HCT116 (cell line): ENCODE measurements around the gene MORF4L2. TPM values are rescaled to one million over a fixed set of nuclear protein-coding genes. Genes with fewer than 3 reads are reported as not detected.

ENCODE experiments used
- ATAC-seq: fragments of 200-7000 bp; cut with Tn5 transposase; 2 replicates; pipeline ENCODE4 v1.9.1; 2020; ENCODE audit warnings: mild to moderate bottlenecking, moderate library complexity
- BruUV-seq: library from RNA; stranded (reverse); fragments of 400-500 nt; replicated peaks from 2 replicates; lab custom pipeline; 2021; lab: Mats Ljungman, UMichigan
- CTCF ChIA-PET: fragments of 300-600 bp; sonication (Branson Sonifier 250); formaldehyde crosslinking; loops from one replicate; lab custom pipeline; 2021; ENCODE audit warnings: antibody characterized with exemption; lab: Charles Lee
- POLR2A ChIA-PET: fragments of 300-600, 350-600 bp; sonication (Branson Sonifier 250); formaldehyde crosslinking; loops from one replicate; lab custom pipeline; 2021; ENCODE audit warnings: antibody characterized with exemption; lab: Charles Lee
- RAD21 ChIA-PET, 2 experiments: fragments of 300-600 bp; sonication (Branson Sonifier 250); formaldehyde crosslinking; loops; one replicate each; lab custom pipeline; 2023; ENCODE audit warnings: low total read pairs in 2 of 2; ENCODE audit not compliant: uncharacterized antibody in 2 of 2, unreplicated experiment in 2 of 2, low non-redundant PET in 1 of 2; lab: Charles Lee
- DNase-seq: peaks from one replicate; pipeline ENCODE4 v3.0.0-alpha.2; 2010; ENCODE audit warnings: low read depth, low spot score
- H2AFZ ChIP-seq: fragments of 200-600 bp; shearing (Covaris generic), sonication (generic); 2 replicates; pipeline ENCODE4 v1.6.1; 2017; ENCODE audit warnings: low read depth, mixed run types, mixed read lengths, antibody characterized with exemption, low read length; ENCODE audit not compliant: poor library complexity, severe bottlenecking
- H3K27ac ChIP-seq: 2 replicates; pipeline ENCODE4 v1.5.1; 2012; ENCODE audit warnings: low read depth, low read length
- H3K27me3 ChIP-seq: fragments of 200-600 bp; sonication (generic); 2 replicates; pipeline ENCODE4 v1.6.1; 2016; ENCODE audit warnings: mixed run types, low read length, mixed read lengths; ENCODE audit not compliant: insufficient read depth
- H3K36me3 ChIP-seq, 2 experiments: fragments of 200-500 bp in 1 of 2; fragments of 200-600 bp in 1 of 2; sonication (Bioruptor generic) in 1 of 2; sonication (generic) in 1 of 2; 2 replicates each; pipeline versions ENCODE4 v1.5.1 to v1.6.1; 2014 to 2016; ENCODE audit warnings: low read length in 2 of 2, inconsistent platforms in 1 of 2, mixed read lengths in 1 of 2, mixed run types in 1 of 2; ENCODE audit not compliant: insufficient read depth in 2 of 2, control insufficient read depth in 1 of 2
- H3K4me1 ChIP-seq, 2 experiments: fragments of 200-600 bp in 1 of 2; sonication (generic) in 1 of 2; 2 replicates each; pipeline versions ENCODE4 v1.5.1 to v1.6.1; 2012 to 2017; ENCODE audit warnings: low read length in 2 of 2, inconsistent platforms in 1 of 2, mild to moderate bottlenecking in 1 of 2, mixed read lengths in 1 of 2, mixed run types in 1 of 2, moderate library complexity in 1 of 2; ENCODE audit not compliant: insufficient read depth in 2 of 2, control insufficient read depth in 1 of 2
- H3K4me2 ChIP-seq: fragments of 200-600 bp; sonication (generic); 2 replicates; pipeline ENCODE4 v1.6.1; 2017; ENCODE audit warnings: mixed run types, low read length, mixed read lengths
- H3K4me3 ChIP-seq, 2 experiments: fragments of 200-600 bp in 1 of 2; sonication (generic) in 1 of 2; replicated peaks in 1 of 2; 2 replicates each; pipeline ENCODE4 v1.5.1; 2011 to 2016; ENCODE audit warnings: low read length in 2 of 2, control low read depth in 1 of 2, low read depth in 1 of 2, mild to moderate bottlenecking in 1 of 2, mixed read lengths in 1 of 2, mixed run types in 1 of 2
- H3K79me2 ChIP-seq: fragments of 200-600 bp; sonication (generic); 2 replicates; pipeline ENCODE4 v1.6.1; 2017; ENCODE audit warnings: mild to moderate bottlenecking, mixed run types, low read length, moderate library complexity, mixed read lengths; ENCODE audit not compliant: insufficient read depth
- H3K9ac ChIP-seq: fragments of 200-600 bp; sonication (generic); 2 replicates; pipeline ENCODE4 v1.6.1; 2016; ENCODE audit warnings: low read length, mixed read lengths
- H3K9me2 ChIP-seq: fragments of 200-600 bp; sonication (generic), shearing (Covaris generic); 2 replicates; pipeline ENCODE4 v1.6.1; 2017; ENCODE audit warnings: mixed run types, mild to moderate bottlenecking, moderate library complexity; ENCODE audit not compliant: insufficient read depth
- H3K9me3 ChIP-seq, 2 experiments: fragments of 200-500 bp in 1 of 2; fragments of 200-600 bp in 1 of 2; sonication (Bioruptor generic) in 1 of 2; sonication (generic) in 1 of 2; 2 replicates each; pipeline ENCODE4 v1.6.1; 2014 to 2017; ENCODE audit warnings: low read length in 2 of 2, mixed read lengths in 2 of 2, inconsistent platforms in 1 of 2, low read depth in 1 of 2, mild to moderate bottlenecking in 1 of 2, mixed run types in 1 of 2, moderate library complexity in 1 of 2; ENCODE audit not compliant: control insufficient read depth in 1 of 2, insufficient read depth in 1 of 2
- H4K20me1 ChIP-seq: fragments of 200-600 bp; sonication (generic), shearing (Covaris generic); 2 replicates; pipeline ENCODE4 v1.6.1; 2017; ENCODE audit warnings: mixed run types, mild to moderate bottlenecking, moderate library complexity; ENCODE audit not compliant: insufficient read depth
- CBX3 ChIP-seq: IDR thresholded peaks from 2 replicates; pipeline ENCODE4 v1.6.1; 2012; ENCODE audit warnings: low read depth
- CTCF ChIP-seq, 3 experiments: fragments of 200-600 bp in 1 of 3; sonication (generic) in 1 of 3; IDR thresholded peaks in 2 of 3; conservative IDR thresholded peaks in 1 of 3; 2 replicates each; pipeline ENCODE4 v1.5.1; 2012 to 2017; ENCODE audit warnings: low read depth in 2 of 3, low read length in 2 of 3, antibody characterized with exemption in 1 of 3, borderline replicate concordance in 1 of 3, control low read depth in 1 of 3, mild to moderate bottlenecking in 1 of 3, mixed read lengths in 1 of 3, mixed run types in 1 of 3, moderate library complexity in 1 of 3; ENCODE audit not compliant: insufficient read depth in 1 of 3
- EGR1 ChIP-seq: IDR thresholded peaks from 2 replicates; pipeline ENCODE4 v1.6.1; 2012; ENCODE audit warnings: low read depth
- ELF1 ChIP-seq: IDR thresholded peaks from 2 replicates; pipeline ENCODE4 v1.6.1; 2012; ENCODE audit warnings: low read depth, borderline replicate concordance
- EZH2 ChIP-seq: fragments of 200-600 bp; sonication (generic); IDR thresholded peaks from 2 replicates; pipeline ENCODE4 v1.6.1; 2017; ENCODE audit warnings: antibody characterized with exemption, mixed run types
- FOSL1 ChIP-seq: IDR thresholded peaks from 2 replicates; pipeline ENCODE4 v1.6.1; 2012; ENCODE audit warnings: low read depth
- JUND ChIP-seq: IDR thresholded peaks from 2 replicates; pipeline ENCODE4 v1.6.1; 2012
- POLR2A ChIP-seq: IDR thresholded peaks from 2 replicates; pipeline ENCODE4 v1.7.0; 2011; ENCODE audit warnings: borderline replicate concordance; ENCODE audit not compliant: insufficient read depth, insufficient read length; ENCODE audit errors: extremely low read depth
- SIN3A ChIP-seq: IDR thresholded peaks from 2 replicates; pipeline ENCODE4 v1.6.1; 2012; ENCODE audit warnings: low read depth
- SP1 ChIP-seq: IDR thresholded peaks from 2 replicates; pipeline ENCODE4 v1.6.1; 2012; ENCODE audit warnings: low read depth
- TCF7L2 ChIP-seq: IDR thresholded peaks from 2 replicates; pipeline ENCODE4 v1.7.0; 2011; ENCODE audit warnings: borderline replicate concordance, inconsistent platforms; ENCODE audit not compliant: insufficient read depth, insufficient read length; ENCODE audit errors: extremely low read depth
- ZFX ChIP-seq: fragments of 450-650 bp; IDR thresholded peaks from 2 replicates; pipeline ENCODE4 v1.6.1; 2017
- intact Hi-C: fragments of 100-400 bp; cut with micrococcal nuclease; formaldehyde crosslinking; loops from 2 replicates; pipeline ENCODE4 v1.10.0; 2022
- total RNA-seq: library from RNA; stranded (reverse); gene quantifications from one replicate; pipeline ENCODE4 v1.2.1, GENCODE V29; 2021; ENCODE audit not compliant: unreplicated experiment
- TF ChIP-seq, protein P1 (sequence below): IDR thresholded peaks from 2 replicates; pipeline ENCODE4 v1.6.1; 2011; ENCODE audit warnings: mild to moderate bottlenecking, low read length, moderate library complexity; ENCODE audit not compliant: insufficient replicate concordance; ENCODE audit errors: extremely low read depth
- TF ChIP-seq, protein P2 (sequence below): IDR thresholded peaks from 2 replicates; pipeline ENCODE4 v1.6.1; 2012; ENCODE audit warnings: low read depth
- TF ChIP-seq, protein P3 (sequence below): IDR thresholded peaks from 2 replicates; pipeline ENCODE4 v1.6.1; 2012

The MORF4L2 gene
- total RNA-seq, 1 experiment from 2014 or later: 308 TPM

GRCh38 chrX:103729015-103729414, 42.5 kb upstream of the MORF4L2 start:
- no peak overlapping the region for H3K4me2 ChIP-seq
- CTCF ChIA-PET: no interaction called here
- POLR2A ChIA-PET: no interaction called here
- no peak for TF ChIP-seq SP1
- no peak for TF ChIP-seq TCF7L2
- no peak for TF ChIP-seq SIN3A
- no peak for TF ChIP-seq CTCF (IDR thresholded peaks at IDR 0.05 in 2 of 3, conservative IDR thresholded peaks at IDR 0.05 in 1 of 3; ENCODE audit: borderline replicate concordance in 1 of 3, insufficient read depth in 1 of 3, low read depth in 2 of 3, low read length in 2 of 3)
- TF ChIP-seq FOSL1: no peak
- TF ChIP-seq, protein P1, sequence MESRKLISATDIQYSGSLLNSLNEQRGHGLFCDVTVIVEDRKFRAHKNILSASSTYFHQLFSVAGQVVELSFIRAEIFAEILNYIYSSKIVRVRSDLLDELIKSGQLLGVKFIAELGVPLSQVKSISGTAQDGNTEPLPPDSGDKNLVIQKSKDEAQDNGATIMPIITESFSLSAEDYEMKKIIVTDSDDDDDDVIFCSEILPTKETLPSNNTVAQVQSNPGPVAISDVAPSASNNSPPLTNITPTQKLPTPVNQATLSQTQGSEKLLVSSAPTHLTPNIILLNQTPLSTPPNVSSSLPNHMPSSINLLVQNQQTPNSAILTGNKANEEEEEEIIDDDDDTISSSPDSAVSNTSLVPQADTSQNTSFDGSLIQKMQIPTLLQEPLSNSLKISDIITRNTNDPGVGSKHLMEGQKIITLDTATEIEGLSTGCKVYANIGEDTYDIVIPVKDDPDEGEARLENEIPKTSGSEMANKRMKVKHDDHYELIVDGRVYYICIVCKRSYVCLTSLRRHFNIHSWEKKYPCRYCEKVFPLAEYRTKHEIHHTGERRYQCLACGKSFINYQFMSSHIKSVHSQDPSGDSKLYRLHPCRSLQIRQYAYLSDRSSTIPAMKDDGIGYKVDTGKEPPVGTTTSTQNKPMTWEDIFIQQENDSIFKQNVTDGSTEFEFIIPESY: no peak
- TF ChIP-seq CBX3: no peak
- TF ChIP-seq POLR2A: no peak
- TF ChIP-seq ELF1: no peak
- no peak for TF ChIP-seq EGR1
- no peak for TF ChIP-seq ZFX
- no peak for TF ChIP-seq JUND
- TF ChIP-seq, protein P2, sequence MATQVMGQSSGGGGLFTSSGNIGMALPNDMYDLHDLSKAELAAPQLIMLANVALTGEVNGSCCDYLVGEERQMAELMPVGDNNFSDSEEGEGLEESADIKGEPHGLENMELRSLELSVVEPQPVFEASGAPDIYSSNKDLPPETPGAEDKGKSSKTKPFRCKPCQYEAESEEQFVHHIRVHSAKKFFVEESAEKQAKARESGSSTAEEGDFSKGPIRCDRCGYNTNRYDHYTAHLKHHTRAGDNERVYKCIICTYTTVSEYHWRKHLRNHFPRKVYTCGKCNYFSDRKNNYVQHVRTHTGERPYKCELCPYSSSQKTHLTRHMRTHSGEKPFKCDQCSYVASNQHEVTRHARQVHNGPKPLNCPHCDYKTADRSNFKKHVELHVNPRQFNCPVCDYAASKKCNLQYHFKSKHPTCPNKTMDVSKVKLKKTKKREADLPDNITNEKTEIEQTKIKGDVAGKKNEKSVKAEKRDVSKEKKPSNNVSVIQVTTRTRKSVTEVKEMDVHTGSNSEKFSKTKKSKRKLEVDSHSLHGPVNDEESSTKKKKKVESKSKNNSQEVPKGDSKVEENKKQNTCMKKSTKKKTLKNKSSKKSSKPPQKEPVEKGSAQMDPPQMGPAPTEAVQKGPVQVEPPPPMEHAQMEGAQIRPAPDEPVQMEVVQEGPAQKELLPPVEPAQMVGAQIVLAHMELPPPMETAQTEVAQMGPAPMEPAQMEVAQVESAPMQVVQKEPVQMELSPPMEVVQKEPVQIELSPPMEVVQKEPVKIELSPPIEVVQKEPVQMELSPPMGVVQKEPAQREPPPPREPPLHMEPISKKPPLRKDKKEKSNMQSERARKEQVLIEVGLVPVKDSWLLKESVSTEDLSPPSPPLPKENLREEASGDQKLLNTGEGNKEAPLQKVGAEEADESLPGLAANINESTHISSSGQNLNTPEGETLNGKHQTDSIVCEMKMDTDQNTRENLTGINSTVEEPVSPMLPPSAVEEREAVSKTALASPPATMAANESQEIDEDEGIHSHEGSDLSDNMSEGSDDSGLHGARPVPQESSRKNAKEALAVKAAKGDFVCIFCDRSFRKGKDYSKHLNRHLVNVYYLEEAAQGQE: no peak
- no peak for TF ChIP-seq EZH2
- TF ChIP-seq, protein P3, sequence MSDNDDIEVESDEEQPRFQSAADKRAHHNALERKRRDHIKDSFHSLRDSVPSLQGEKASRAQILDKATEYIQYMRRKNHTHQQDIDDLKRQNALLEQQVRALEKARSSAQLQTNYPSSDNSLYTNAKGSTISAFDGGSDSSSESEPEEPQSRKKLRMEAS: no peak
- TF ChIP-seq, all 23 proteins: peak for 0
- H3K9me2 ChIP-seq: no peaks in the 10 kb centered on the region
- H3K4me1 ChIP-seq: no peaks in the 10 kb centered on the region
- no peaks in the 10 kb centered on the region for H4K20me1 ChIP-seq
- no TSS peak for BruUV-seq
- no peak overlapping the region for H3K4me3 ChIP-seq
- no peak for DNase-seq
- H3K9me3 ChIP-seq: no peaks in the 10 kb centered on the region
- intact Hi-C loops: no loop called here
- no peak overlapping the region for H3K27ac ChIP-seq
- no peaks in the 10 kb centered on the region for H3K79me2 ChIP-seq
- no peak overlapping the region for H2AFZ ChIP-seq
- H3K27me3 ChIP-seq: peaks cover 15% of the 10 kb centered on the region
- H3K36me3 ChIP-seq: no peaks in the 10 kb centered on the region
- ATAC-seq: no peak
- RAD21 ChIA-PET: no interaction called here
- H3K9ac ChIP-seq: no peak overlapping the region
